ENCODE measurements around the gene PLSCR1. TPM values are rescaled to one million over a fixed set of nuclear protein-coding genes. Genes with fewer than 3 reads are reported as not detected.
A peak's percentile ranks its signal among the peaks of the same experiment; 100 is the strongest.

The PLSCR1 gene
- polyA plus RNA-seq, 3 donors: 103 to 221 (median 127) TPM

GRCh38 chr3:146585156-146585555 is 40.7 kb upstream of the PLSCR1 start:
- Mint-ChIP-seq H3K4me3 (no peak overlapping the region), H3K36me3 (no peaks in the 10 kb centered on the region), H3K27me3 (ENCODE audit: low read depth in 3 of 3) (peaks cover 0 to 2% (median 0%) of the 10 kb centered on the region in 3 donors), H3K9me3 (peaks cover 2 to 10% (median 5%) of the 10 kb centered on the region in 7 donors), H3K4me1 (no peaks in the 10 kb centered on the region), H3K27ac (no peak overlapping the region)
- H3K27me3 ChIP-seq (ENCODE audit: control insufficient read depth in 2 of 2, insufficient read depth in 2 of 2, low read length in 2 of 2): no peaks in the 10 kb centered on the region
- no peaks in the 10 kb centered on the region for H3K79me2 ChIP-seq (ENCODE audit: insufficient read depth, low read length)
- H3K36me3 ChIP-seq (replicated peaks in 1 of 2; ENCODE audit: control insufficient read depth in 1 of 2, insufficient read depth in 2 of 2, low read length in 2 of 2): no peaks in the 10 kb centered on the region
- no peak overlapping the region for H3K9ac ChIP-seq (ENCODE audit: insufficient read depth, low read length, poor library complexity, severe bottlenecking)
- TF ChIP-seq CTCF (IDR thresholded peaks at IDR 0.05): no peak
- no peak overlapping the region for H3K4me2 ChIP-seq (replicated peaks; ENCODE audit: extremely low read depth, low read length, poor library complexity, severe bottlenecking)
- H4K20me1 ChIP-seq (ENCODE audit: insufficient read depth, low read length): no peaks in the 10 kb centered on the region
- H3K27ac ChIP-seq (ENCODE audit: low read depth in 1 of 2, low read length in 2 of 2): no peak overlapping the region
- no peak for DNase-seq
- intact Hi-C loops (cut with micrococcal nuclease): loop anchor here in 1 of 2 donors (10.0 kb wide), 1 partner anchor 360 kb away; no protein-coding TSS in a partner anchor
- peaks cover 3% of the 10 kb centered on the region in 2 donors for H3K9me3 ChIP-seq (replicated peaks in 1 of 2; ENCODE audit: control insufficient read depth in 1 of 2, insufficient read depth in 1 of 2, low read length in 2 of 2)
- no peak overlapping the region for H3K4me3 ChIP-seq (replicated peaks in 1 of 3; ENCODE audit: low read depth in 2 of 3, low read length in 3 of 3)
- H3K4me1 ChIP-seq (ENCODE audit: control insufficient read depth in 1 of 2, insufficient read depth in 2 of 2, low read length in 2 of 2): no peaks in the 10 kb centered on the region
- no peak overlapping the region for H2AFZ ChIP-seq (ENCODE audit: insufficient read depth, low read depth, low read length, poor library complexity, severe bottlenecking)

- H3K4me1 Mint-ChIP-seq: no peaks in the 10 kb centered on the region
Observed at GRCh38 chr3:146581951-146582467, 37.6 kb upstream of the PLSCR1 start.

More at GRCh38 chr3:146581951-146582467, 37.6 kb upstream of the PLSCR1 start:
- no peak for TF ChIP-seq CTCF (IDR thresholded peaks at IDR 0.05)
- Histone ChIP-seq H4K20me1 (ENCODE audit: insufficient read depth, low read length) (no peaks in the 10 kb centered on the region), H3K9me3 (replicated peaks in 1 of 2; ENCODE audit: control insufficient read depth in 1 of 2, insufficient read depth in 1 of 2, low read length in 2 of 2) (peaks cover 3% of the 10 kb centered on the region in 2 donors), H3K79me2 (ENCODE audit: insufficient read depth, low read length) (no peaks in the 10 kb centered on the region), H3K4me2 (replicated peaks; ENCODE audit: extremely low read depth, low read length, poor library complexity, severe bottlenecking) (no peak overlapping the region), H3K4me1 (ENCODE audit: control insufficient read depth in 1 of 2, insufficient read depth in 2 of 2, low read length in 2 of 2) (no peaks in the 10 kb centered on the region), H3K36me3 (replicated peaks in 1 of 2; ENCODE audit: control insufficient read depth in 1 of 2, insufficient read depth in 2 of 2, low read length in 2 of 2) (no peaks in the 10 kb centered on the region), H3K9ac (ENCODE audit: insufficient read depth, low read length, poor library complexity, severe bottlenecking) (no peak overlapping the region), H3K4me3 (replicated peaks in 1 of 3; ENCODE audit: low read depth in 2 of 3, low read length in 3 of 3) (no peak overlapping the region), H3K27me3 (ENCODE audit: control insufficient read depth in 2 of 2, insufficient read depth in 2 of 2, low read length in 2 of 2) (no peaks in the 10 kb centered on the region), H3K27ac (ENCODE audit: low read depth in 1 of 2, low read length in 2 of 2) (no peak overlapping the region), H2AFZ (ENCODE audit: insufficient read depth, low read depth, low read length, poor library complexity, severe bottlenecking) (no peak overlapping the region)
- Mint-ChIP-seq H3K9me3 (peaks cover 2 to 10% (median 5%) of the 10 kb centered on the region in 7 donors), H3K4me3 (no peak overlapping the region), H3K27me3 (ENCODE audit: low read depth in 3 of 3) (peaks cover 0 to 3% (median 0%) of the 10 kb centered on the region in 3 donors), H3K36me3 (no peaks in the 10 kb centered on the region), H3K27ac (peak overlapping the region in 1 of 7 donors; percentile 23)
- DNase-seq: peak in 1 of 3 donors; percentile 8
- intact Hi-C loops (cut with micrococcal nuclease): loop anchor here in 1 of 2 donors (10.0 kb wide), 1 partner anchor 357 kb away; no protein-coding TSS in a partner anchor
